22Rv1 (cell line): Measurements from ENCODE around the gene WWTR1.

Source experiments
- ZFX ChIP-seq: fragments of 450-650 bp; IDR thresholded peaks from 2 replicates; pipeline ENCODE4 v1.6.1; 2017; ENCODE audit warnings: antibody characterized with exemption, borderline replicate concordance
- TF ChIP-seq, protein P1 (sequence below): fragments of 450-650 bp; IDR thresholded peaks from 2 replicates; pipeline ENCODE4 v1.5.1; 2017; ENCODE audit warnings: mild to moderate bottlenecking

DNA sequence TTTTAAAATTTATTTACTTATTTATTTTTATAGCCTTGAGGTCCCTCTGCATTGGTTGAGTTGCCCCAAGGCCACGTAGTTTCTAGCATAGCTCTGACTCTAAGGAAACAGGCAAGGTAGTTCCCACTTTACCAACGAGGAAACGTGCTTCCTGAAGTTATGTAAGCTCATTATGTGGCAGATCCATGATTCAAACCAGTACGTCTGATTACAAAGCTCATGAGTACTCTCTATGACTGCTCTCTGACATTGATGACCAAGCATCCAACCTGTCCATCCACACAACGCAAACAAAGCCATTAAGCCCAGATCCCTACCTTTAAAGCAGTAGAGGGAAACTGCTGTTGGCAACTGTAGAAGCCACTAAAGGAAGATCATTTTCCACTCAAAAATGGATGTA is 25.6 kb downstream of the WWTR1 start:
- TF ChIP-seq, protein P1, sequence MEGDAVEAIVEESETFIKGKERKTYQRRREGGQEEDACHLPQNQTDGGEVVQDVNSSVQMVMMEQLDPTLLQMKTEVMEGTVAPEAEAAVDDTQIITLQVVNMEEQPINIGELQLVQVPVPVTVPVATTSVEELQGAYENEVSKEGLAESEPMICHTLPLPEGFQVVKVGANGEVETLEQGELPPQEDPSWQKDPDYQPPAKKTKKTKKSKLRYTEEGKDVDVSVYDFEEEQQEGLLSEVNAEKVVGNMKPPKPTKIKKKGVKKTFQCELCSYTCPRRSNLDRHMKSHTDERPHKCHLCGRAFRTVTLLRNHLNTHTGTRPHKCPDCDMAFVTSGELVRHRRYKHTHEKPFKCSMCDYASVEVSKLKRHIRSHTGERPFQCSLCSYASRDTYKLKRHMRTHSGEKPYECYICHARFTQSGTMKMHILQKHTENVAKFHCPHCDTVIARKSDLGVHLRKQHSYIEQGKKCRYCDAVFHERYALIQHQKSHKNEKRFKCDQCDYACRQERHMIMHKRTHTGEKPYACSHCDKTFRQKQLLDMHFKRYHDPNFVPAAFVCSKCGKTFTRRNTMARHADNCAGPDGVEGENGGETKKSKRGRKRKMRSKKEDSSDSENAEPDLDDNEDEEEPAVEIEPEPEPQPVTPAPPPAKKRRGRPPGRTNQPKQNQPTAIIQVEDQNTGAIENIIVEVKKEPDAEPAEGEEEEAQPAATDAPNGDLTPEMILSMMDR: no peak
- TF ChIP-seq ZFX: no peak
